Nephron (organoid): ENCODE data around the gene TRDN.

Experiments
- H3K27ac Mint-ChIP-seq, 3 experiments: 2 replicates each; pipeline ENCODE4 v1.8.0; 2020; ENCODE audit warnings: mixed read lengths in 3 of 3, mild to moderate bottlenecking in 2 of 3, moderate library complexity in 1 of 3
- H3K27me3 Mint-ChIP-seq: 2 replicates; pipeline ENCODE4 v1.8.0; 2021; ENCODE audit warnings: low read depth, mild to moderate bottlenecking, moderate library complexity, mixed read lengths
- H3K36me3 Mint-ChIP-seq: 2 replicates; pipeline ENCODE4 v1.8.0; 2020; ENCODE audit warnings: low read depth, mixed read lengths
- H3K4me1 Mint-ChIP-seq: 2 replicates; pipeline ENCODE4 v1.8.0; 2020; ENCODE audit warnings: mixed read lengths
- H3K4me3 Mint-ChIP-seq, 3 experiments: 2 replicates each; pipeline ENCODE4 v1.8.0; 2020; ENCODE audit warnings: mild to moderate bottlenecking in 3 of 3, mixed read lengths in 3 of 3, moderate library complexity in 2 of 3
- H3K9me3 Mint-ChIP-seq: 2 replicates; pipeline ENCODE4 v1.8.0; 2020; ENCODE audit warnings: mixed read lengths
- CTCF ChIP-seq, 3 experiments: fragments of 200-600 bp; sonication (generic); IDR thresholded peaks; one replicate each; pipeline ENCODE4 v1.5.0; 2021; ENCODE audit warnings: antibody characterized with exemption in 3 of 3; ENCODE audit not compliant: unreplicated experiment in 3 of 3

TRDN gene

GRCh38 chr6:123541462-123541861, 95.3 kb downstream of the TRDN start:
- H3K27me3 Mint-ChIP-seq: no peaks in the 10 kb centered on the region
- no peaks in the 10 kb centered on the region for H3K9me3 Mint-ChIP-seq
- H3K4me3 Mint-ChIP-seq: no peak overlapping the region
- TF ChIP-seq CTCF (IDR thresholded peaks at IDR 0.05; ENCODE audit: unreplicated experiment in 3 of 3): no peak
- no peaks in the 10 kb centered on the region for H3K4me1 Mint-ChIP-seq
- no peak overlapping the region for H3K27ac Mint-ChIP-seq
- H3K36me3 Mint-ChIP-seq: no peaks in the 10 kb centered on the region

GRCh38 chr6:123533862-123534648, 102.7 kb downstream of the TRDN start:
- no peaks in the 10 kb centered on the region for H3K9me3 Mint-ChIP-seq
- no peak overlapping the region for H3K27ac Mint-ChIP-seq
- no peaks in the 10 kb centered on the region for H3K27me3 Mint-ChIP-seq
- H3K4me1 Mint-ChIP-seq: peaks cover 5% of the 10 kb centered on the region
- no peak for TF ChIP-seq CTCF (IDR thresholded peaks at IDR 0.05; ENCODE audit: unreplicated experiment in 3 of 3)
- H3K4me3 Mint-ChIP-seq: no peak overlapping the region
- H3K36me3 Mint-ChIP-seq: no peaks in the 10 kb centered on the region

- Mint-ChIP-seq H3K4me1 (peaks cover 8% of the 10 kb centered on the region), H3K27ac (peak overlapping the region in 2 of 3 experiments; percentile 37 to 59), H3K36me3 (no peaks in the 10 kb centered on the region), H3K9me3 (no peaks in the 10 kb centered on the region), H3K4me3 (no peak overlapping the region), H3K27me3 (no peaks in the 10 kb centered on the region)
- no peak for TF ChIP-seq CTCF (IDR thresholded peaks at IDR 0.05; ENCODE audit: unreplicated experiment in 3 of 3)
Measured at GRCh38 chr6:123529843-123530242, 106.9 kb downstream of the TRDN start.

GRCh38 chr6:123529058-123529457, 107.7 kb downstream of the TRDN start:
- Mint-ChIP-seq H3K4me1 (peaks cover 8% of the 10 kb centered on the region), H3K36me3 (no peaks in the 10 kb centered on the region), H3K27ac (peak overlapping the region; percentile 38 to 89 (median 86)), H3K4me3 (peak overlapping the region in 1 of 3 experiments; percentile 12), H3K27me3 (no peaks in the 10 kb centered on the region), H3K9me3 (no peaks in the 10 kb centered on the region)
- no peak for TF ChIP-seq CTCF (IDR thresholded peaks at IDR 0.05; ENCODE audit: unreplicated experiment in 3 of 3)

- H3K36me3 Mint-ChIP-seq: no peaks in the 10 kb centered on the region
Measured at GRCh38 chr6:123527406-123527805, 109.3 kb downstream of the TRDN start.

More at GRCh38 chr6:123527406-123527805, 109.3 kb downstream of the TRDN start:
- Mint-ChIP-seq H3K4me3 (no peak overlapping the region), H3K9me3 (no peaks in the 10 kb centered on the region), H3K4me1 (peaks cover 8% of the 10 kb centered on the region), H3K27me3 (peaks cover 3% of the 10 kb centered on the region), H3K27ac (no peak overlapping the region)
- TF ChIP-seq CTCF (IDR thresholded peaks at IDR 0.05; ENCODE audit: unreplicated experiment in 3 of 3): no peak
